SKM-1 treated with dmso at 0.1 percent for 144 hours (cell line): ENCODE measurements around the gene USP37.

Source experiments
- DNase-seq: peaks from one replicate; lab custom pipeline; 2025; ENCODE audit not compliant: unreplicated experiment; lab: John Stamatoyannopoulos, UW

The USP37 gene

DNA sequence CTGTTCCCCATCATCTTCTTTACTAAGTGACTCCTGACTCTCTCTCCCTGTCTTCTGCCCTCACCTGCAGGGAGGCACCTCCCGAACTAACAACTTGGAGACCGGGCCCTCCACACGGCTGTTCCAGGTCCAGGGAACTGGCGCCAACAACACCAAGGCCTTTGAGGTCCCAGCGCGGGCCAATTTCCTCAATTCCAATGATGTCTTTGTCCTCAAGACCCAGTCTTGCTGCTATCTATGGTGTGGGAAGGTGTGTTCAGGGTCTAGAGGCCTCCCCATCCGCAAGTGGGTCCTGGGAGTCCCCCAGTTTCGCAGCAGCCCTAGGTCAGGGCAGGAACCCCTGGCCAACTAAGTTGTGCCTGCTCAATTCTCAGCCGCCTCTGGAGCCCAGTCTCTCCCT is 133.7 kb downstream of the USP37 start:
- no peak for DNase-seq

DNA sequence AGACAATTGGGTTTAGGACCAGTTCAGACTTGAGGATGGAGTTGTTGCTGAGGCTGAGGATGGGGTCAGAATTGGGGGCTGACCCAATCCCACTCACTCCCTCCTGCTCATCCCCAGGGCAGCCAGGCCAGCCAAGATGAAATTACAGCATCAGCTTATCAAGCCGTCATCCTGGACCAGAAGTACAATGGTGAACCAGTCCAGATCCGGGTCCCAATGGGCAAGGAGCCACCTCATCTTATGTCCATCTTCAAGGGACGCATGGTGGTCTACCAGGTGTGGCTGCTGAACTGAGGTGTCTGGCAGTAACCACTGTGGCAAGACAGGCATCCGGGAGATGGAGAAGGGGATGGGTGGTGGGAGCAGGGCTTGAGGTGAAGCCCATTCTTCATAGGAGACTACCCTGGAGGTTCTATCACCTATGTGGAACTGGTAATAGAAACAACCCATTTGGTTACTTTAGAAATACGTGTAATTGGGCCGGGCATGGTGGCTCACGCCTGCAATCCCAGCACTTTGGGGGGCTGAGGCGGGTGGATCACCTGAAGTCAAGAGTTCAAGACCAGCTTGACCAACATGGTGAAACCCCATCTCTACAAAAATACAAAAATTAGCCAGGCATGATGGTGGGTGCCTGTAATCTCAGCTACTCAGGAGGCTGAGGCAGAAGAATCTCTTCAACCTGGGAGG is 135.3 kb downstream of the USP37 start:
- DNase-seq = no peak

DNA sequence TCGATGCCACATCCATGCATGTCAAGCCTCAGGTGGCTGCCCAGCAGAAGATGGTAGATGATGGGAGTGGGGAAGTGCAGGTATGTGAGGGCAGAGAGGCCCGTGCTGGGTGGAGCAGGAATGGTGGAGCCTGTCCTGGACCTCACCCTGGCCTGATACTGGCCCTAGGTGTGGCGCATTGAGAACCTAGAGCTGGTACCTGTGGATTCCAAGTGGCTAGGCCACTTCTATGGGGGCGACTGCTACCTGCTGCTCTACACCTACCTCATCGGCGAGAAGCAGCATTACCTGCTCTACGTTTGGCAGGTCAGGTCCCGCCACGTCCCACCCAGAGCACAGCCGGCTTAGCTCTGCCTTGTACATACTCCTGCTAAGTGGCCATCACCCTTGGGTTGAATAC is 136.3 kb downstream of the USP37 start:
- DNase-seq = no peak

DNA sequence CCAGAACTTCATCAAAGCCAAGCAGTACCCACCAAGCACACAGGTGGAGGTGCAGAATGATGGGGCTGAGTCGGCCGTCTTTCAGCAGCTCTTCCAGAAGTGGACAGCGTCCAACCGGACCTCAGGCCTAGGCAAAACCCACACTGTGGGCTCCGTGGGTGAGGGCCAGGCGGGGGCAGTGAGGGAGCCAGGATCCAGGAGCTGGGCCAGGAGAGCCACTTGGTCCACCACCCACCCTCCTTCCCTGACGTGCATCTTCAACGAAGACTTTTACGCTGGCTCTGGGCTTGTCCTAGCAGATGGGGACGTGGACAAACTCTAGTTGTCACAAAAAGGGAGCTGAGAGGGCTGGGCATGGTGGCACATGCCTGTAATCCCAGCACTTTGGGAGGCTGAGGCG is 137.4 kb downstream of the USP37 start:
- no peak for DNase-seq

DNA sequence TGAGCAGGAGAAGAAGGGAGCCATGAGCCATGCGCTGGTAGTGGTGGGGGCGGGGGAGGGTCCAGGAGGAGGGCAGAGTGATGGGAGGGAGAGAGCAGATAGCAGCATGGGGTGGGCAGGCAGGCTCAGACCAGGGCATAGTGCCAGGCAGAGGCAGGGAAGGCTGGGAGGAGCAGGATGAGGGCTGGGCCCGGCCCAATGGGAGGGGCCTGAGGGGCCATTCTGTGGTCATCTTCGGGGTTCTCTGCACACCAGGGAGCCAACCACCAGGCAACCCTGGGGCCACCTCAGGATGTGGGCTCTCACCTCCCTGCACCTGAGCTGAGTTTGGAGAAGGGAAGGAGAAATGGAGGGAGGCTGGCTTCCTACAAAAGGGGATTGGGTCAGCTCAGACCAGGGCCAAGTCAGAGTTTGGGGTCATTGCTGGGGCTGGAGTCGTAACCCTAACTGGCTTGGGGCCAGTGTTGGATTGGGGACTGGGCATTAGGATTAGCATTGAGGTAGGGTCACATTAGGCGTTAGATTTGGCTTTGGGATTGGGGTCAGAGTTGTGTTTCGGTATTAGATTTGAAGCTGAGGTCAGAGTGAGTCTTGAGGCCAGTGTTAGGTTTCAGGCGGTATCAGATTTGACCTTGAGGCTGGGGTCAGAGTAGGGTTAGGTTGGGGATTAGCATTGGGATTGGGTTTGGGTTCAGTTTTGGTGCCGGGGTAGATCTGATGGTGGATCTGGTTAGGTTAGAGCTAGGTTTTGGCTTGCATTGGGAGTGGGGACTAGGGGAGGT is 138.0 kb downstream of the USP37 start:
- no peak for DNase-seq

DNA sequence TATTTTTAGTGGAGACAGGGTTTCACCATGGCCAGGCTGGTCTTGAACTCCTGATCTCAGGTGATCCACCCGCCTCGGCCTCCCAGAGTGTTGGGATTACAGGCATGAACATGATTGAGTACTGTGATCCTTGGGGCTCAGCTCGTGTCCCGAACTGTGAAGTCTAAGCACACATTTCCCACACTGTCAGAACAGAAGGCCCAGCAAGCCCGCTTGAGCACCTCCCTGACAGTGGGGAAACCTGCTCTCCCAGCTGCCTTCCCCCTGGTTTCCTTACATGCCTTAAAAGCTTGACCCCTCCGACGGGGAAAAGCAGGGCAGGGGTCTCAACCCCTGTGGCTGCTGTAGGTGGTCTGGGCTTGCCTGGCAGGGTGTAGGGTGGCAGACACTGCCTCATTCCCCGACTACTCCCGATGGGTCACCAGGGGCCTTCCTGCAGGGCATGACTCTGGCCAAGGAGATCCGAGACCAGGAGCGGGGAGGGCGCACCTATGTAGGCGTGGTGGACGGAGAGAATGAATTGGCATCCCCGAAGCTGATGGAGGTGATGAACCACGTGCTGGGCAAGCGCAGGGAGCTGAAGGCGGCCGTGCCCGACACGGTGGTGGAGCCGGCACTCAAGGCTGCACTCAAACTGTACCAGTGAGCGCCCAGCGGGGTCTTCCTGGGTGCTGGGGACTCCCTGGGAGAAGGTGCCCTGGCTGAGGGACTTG is 139.1 kb downstream of the USP37 start:
- no peak for DNase-seq

DNA sequence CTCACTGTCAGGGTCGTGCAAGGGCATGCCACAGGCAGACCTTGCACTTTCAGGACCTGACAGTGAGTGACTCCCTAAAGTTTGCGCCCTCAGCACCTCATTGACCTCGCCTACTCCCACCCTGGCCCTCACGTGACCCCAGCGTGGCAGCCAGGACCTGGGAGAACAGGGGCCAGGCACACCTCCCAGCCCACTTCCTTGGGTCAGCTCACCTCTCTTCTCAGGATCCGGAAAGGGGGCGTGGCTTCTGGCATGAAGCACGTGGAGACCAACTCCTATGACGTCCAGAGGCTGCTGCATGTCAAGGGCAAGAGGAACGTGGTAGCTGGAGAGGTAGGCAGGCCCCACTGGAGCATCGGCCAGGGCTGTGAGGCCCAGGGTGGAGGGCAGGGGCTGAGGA is 140.4 kb downstream of the USP37 start:
- DNase-seq = no peak

DNA sequence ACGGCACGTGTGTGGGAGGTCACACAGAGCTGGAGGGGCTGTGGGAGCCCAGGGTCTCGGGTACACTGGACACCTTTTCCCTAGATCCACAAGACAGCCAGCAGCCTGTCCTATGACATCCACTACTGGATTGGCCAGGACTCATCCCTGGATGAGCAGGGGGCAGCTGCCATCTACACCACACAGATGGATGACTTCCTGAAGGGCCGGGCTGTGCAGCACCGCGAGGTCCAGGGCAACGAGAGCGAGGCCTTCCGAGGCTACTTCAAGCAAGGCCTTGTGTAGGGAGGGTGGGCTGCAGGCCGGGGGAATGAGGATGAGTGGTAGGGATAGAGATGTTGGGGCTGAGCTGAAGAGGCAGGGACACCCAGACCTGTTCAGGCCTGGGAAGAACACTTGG is 142.6 kb downstream of the USP37 start:
- DNase-seq = no peak

DNA sequence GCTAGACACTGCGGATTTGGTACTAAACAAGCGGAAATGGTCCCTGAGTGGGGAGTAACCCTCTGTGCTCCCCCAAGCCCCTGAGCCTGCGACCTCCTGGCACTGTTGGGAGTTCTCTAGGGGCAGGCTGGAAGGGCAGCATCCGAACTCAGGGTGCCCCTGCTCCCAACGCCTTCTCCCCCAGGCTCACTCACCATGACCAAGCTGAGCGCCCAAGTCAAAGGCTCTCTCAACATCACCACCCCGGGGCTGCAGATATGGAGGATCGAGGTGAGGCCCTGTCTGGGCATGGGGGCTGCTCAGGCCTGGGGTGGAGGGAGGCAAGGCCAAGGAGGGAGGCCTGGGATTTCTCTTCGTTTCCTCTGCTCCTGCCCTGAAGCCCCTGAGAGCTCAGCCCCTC is 144.6 kb downstream of the USP37 start:
- DNase-seq = no peak

DNA sequence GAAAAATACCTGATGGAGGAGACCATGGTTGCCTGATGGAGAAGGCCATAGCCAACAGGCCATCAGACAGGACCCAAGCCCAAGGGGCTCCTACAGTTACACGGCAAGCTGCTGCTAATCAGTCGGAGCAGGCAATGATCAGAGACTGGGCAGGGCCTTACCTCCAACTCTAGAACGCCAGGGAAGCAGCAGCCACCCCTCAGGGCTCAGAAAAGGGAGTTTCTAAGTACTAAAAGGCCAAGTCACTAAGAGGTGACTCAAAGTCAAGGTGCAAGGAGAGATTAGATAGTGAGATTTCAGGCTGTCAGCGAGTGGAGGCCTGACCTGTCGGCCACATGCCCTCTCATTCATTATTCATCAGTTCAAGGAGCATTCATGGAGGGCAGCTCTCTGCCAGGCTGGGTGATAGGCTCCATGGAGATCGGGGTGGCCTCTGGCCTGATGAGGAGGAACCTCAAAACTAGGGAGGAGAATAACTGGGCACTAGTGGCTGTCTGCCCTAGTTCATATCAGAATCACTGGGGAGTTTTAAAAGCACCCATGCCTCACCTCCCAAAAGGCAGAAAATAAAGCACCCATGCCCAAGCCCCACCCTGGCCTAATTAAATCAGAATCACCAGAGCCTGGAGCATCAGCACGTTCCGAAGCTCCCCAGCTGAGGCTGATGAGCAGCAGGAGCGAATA is 145.6 kb downstream of the USP37 start:
- no peak for DNase-seq

DNA sequence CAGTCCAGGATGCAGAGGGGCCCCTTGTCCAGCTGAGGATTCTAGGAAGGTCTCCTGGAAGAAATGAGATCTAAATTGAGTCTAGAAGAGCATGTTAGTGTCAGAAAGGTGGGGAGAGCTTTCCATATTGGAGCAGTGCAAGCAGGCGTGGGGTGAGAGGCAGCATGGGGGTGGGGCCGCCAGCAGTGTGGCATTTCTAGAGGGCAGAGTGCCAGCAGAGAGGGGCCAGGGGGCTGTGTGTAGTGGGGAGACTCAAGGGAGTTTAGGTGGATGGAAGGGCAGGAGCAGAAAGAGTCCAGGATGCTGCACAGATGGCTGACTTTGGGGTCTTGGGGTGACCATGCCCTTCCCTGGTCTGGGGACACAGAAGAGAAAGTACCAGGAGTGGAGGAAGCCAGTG is 147.1 kb downstream of the USP37 start:
- no peak for DNase-seq

DNA sequence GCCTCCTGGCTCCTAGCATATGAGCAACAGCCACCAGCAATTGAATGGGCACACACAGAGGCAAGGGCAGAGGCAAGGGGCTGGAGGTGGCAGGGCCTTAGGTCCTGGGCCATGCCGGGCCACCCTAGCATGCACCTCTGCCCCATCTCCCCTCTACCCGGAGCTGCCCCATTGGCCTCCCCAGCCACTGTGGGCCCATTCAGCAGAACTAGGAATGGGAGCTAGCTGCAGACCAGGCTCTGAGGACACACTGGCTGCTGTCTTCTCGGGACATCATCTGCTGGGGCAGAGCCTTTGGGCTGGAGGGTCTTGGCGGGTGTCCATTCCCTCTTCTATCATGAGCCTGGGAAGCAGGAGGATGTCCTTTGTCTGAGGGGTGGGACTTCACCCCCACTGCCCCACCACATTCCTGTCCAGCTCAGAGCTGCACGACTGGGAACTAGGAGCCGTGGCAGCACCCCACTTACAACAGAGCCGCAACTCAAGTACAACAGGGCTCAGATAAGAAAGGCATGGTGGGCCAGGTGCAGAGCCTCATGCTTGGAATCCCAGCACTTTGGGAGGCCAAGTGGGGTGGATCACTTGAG is 148.4 kb downstream of the USP37 start:
- no peak for DNase-seq

DNA sequence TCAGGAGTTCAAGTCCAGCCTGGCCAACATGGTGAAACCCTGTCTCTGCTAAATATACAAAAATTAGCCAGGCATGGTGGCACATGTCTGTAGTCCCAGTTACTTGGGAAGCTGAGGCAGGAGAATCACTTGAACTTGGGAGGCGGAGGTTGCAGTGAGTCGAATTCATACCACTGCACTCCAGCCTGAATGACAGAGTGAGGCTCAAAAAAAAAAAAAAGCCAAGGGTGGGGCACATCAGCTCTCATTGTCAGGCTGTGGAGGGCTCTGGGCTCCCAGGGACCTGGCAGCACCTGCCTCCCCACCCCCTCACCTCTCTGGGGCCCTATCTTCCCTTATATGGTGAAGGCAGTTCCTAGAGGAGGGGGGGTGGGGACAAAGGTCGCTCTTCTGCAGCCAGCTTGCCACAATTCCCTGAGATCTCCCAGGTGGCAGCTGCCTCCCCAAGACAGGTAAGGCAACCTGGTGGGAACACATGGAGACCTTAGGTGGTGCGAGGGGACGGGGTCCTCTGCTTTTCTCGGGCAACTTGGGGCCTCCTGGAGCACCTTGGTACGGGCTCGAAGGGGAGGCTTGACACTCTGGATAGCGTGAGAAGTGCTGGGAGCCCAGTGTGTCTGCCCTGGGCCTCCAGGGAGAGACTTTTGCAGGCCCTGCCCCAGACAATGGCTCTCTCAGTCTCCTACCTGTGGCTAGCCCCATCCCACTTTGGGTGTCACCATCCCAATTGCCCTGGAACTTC is 149.3 kb downstream of the USP37 start, which contains the start of gene VIL1:
TSS of gene VIL1 (plus strand) at position 407 of the 742 bp plus-strand sequence. CDS start 4,656 bp downstream, outside the sequence.
- DNase-seq = no peak

DNA sequence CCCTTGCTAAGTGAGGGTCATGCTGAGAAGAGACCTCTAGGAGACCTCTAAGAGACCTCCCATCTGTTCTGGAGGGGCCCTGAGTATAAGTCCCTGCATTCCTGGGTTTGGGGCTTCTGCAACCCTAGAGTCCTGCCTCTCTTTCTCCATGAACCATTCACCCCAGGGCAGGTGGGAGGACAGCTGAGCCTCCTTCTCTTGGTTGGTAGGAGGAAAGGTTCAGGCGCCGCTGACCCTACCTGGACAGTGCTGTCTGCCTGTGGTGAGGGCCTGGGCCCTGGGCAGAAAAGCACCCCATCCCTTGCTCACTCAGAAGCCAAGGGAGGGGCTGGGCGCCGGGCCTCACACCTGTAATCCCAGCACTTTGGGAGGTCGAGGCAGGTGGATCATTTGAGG is 149.8 kb downstream of the USP37 start:
- DNase-seq = no peak

DNA sequence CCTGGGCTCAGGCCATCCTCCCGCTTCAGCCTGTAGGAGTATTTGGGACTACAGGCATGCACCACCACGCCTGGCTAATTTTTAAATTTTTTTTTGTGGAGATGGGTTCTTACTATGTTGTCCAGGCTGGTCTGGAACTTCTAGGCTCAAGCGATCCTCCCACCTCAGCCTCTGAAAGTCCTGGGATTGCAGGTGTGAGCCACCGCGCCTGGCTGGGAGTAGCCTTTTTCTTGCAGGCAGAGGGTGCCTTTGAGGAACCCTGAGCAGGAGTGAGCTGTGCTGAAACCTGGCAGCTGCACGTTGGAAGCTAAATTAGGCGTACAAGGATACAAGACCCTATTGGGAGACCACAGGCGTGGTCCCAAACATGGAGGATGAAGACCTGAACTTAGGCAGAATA is 160.4 kb downstream of the USP37 start:
- no peak for DNase-seq

DNA sequence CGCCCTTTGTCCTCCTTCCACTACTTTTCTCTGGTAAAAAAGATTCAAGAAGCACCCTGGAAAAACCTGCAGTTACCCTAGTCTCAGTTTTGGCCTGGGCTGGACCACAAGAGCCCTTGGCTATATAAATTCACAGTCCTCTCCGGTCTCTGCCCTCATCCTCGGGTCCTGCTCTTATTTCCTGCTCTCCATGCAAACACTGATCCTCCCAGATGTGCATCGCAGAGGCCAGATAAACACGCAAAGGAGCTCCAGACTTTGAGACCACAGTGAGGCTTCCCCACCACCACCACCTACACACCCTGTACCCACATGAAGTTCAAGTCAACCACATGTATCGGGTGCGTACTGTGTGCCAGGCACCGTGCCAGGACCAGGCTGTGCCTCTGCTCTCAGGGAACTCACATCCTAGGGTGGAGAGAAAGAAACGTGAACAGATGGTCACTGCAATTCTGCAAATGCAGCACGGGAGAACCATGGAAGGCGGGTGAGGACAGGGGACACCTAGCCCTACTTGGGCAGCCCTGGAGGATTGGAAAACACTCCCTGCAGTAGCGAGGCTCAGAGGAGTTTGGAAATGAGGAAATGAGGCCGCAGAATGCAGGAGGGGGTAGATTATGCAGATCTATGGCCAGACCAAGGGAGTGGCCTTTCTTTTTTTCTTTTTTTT is 161.1 kb downstream of the USP37 start:
- peak; percentile 72 for DNase-seq

DNA sequence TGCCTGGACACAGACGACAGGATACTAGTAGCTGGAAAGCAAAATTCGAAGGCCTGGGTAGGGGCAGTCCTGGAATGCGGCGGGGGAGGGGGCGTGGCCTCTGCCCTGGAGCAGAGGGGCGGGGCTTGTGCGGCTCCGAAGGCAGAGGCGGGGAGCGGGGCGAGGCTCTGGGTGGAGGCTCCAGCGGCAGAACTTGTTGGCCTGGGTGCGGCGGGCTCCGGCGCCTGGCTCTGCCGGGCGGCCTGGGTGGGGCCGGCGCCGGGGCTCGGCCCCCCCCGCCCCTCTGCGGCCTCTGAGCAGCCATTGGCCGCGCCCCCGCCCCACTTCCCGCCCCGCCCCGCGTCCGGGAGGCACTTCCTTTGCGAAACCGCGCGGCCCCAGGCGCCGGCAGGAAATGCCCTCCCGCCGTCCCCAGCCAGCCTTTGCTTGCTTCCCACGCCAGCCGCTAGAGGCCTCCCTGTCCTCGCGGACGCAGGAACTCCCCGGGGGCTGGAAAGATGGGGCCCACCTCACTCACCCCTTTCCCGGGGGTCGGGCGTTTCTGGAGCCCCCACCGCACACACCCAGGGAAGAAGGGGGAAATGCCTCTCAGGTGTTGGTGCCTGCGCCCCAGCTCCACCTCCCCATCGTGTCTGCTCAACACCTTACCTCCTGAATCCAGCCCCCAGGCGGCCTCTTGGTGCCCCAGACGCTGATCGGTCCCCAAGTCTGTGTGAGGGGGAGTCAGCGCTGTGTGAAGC is 161.8 kb downstream of the USP37 start:
- peak; percentile 96 for DNase-seq

DNA sequence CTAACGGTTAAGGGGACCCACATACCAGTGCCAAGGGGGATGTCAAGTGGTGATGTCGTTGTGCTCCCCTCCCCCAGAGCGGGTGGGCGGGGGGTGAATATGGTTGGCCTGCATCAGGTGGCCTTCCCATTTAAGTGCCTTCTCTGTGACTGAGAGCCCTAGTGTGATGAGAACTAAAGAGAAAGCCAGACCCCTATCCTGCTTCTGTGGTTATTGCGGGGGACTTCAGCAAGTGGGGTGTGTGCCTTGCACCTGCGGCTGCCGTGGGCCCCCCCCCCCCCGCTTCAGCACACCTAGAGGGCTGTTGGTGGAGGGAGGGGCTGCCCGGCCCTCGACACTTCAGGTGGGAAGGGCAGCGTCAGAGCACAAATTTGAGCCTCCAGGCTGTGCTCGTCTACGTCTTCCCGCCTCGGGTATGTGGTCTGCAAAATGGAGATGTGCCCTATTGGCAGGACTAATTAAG is 162.4 kb downstream of the USP37 start:
- no peak for DNase-seq
